Endothelial cell of umbilical vein (primary cell): ENCODE results near the gene ZNF280D.

Experiments
- CTCF ChIP-seq, 2 donors: IDR thresholded peaks; 1 replicate in 1 of 2; 2 replicates in 1 of 2; pipeline ENCODE4 v1.5.1; 2011; ENCODE audit warnings: low read length in 2 of 2, mild to moderate bottlenecking in 2 of 2, moderate library complexity in 2 of 2, control low read depth in 1 of 2, inconsistent platforms in 1 of 2, low read depth in 1 of 2; ENCODE audit not compliant: insufficient read depth in 1 of 2; ENCODE audit errors: extremely low read depth in 1 of 2
- EZH2 ChIP-seq: IDR thresholded peaks from 2 replicates; pipeline ENCODE4 v1.6.1; 2012; ENCODE audit warnings: borderline replicate concordance, low read depth, mild to moderate bottlenecking, moderate library complexity, low read length, inconsistent platforms; ENCODE audit not compliant: severe bottlenecking
- GATA2 ChIP-seq: IDR thresholded peaks from 2 replicates; pipeline ENCODE4 v1.7.0; 2011; ENCODE audit warnings: low read depth, mild to moderate bottlenecking, moderate library complexity, mixed read lengths, low read length; ENCODE audit not compliant: insufficient read length, insufficient read depth
- JUN ChIP-seq: IDR thresholded peaks from 2 replicates; pipeline ENCODE4 v1.6.1; 2011; ENCODE audit warnings: borderline replicate concordance, low read depth; ENCODE audit not compliant: insufficient read length, insufficient read depth
- MAX ChIP-seq: IDR thresholded peaks from 2 replicates; pipeline ENCODE4 v1.6.1; 2011; ENCODE audit not compliant: insufficient read depth, insufficient read length
- MYC ChIP-seq: IDR thresholded peaks from one replicate; pipeline ENCODE4 v1.6.1; 2011; ENCODE audit warnings: mild to moderate bottlenecking, low read depth, low read length
- POLR2A ChIP-seq: IDR thresholded peaks from 2 replicates; pipeline ENCODE4 v1.6.1; 2012; ENCODE audit warnings: low read depth, mild to moderate bottlenecking, control low read depth, low read length
- POLR2AphosphoS5 ChIP-seq: IDR thresholded peaks from 2 replicates; pipeline ENCODE4 v1.6.1; 2012; ENCODE audit warnings: low read depth, mild to moderate bottlenecking, control low read depth, low read length, moderate library complexity; ENCODE audit not compliant: insufficient read depth

- TF ChIP-seq CTCF (IDR thresholded peaks at IDR 0.05; ENCODE audit: extremely low read depth in 1 of 2, insufficient read depth in 1 of 2, low read depth in 1 of 2, low read length in 2 of 2), result no peak
- TF ChIP-seq MYC, result no peak
- TF ChIP-seq POLR2A, result no peak
- no peak for TF ChIP-seq POLR2AphosphoS5
- no peak for TF ChIP-seq EZH2
- no peak for TF ChIP-seq MAX
- no peak for TF ChIP-seq GATA2
- TF ChIP-seq JUN, result no peak
Observed at GRCh38 chr15:56677271-56677670, 56.0 kb downstream of the ZNF280D start.
